DMS79 (cell line): ENCODE measurements around the gene SMIM44.
"Not testable (repeated sequence)": the region's sequence is repeated elsewhere in the genome, so short reads cannot be mapped to it uniquely, and the experiment has no call there.

Experiments
- DNase-seq: peaks from one replicate; lab custom pipeline; 2025; lab: John Stamatoyannopoulos, UW

SMIM44 gene

DNA sequence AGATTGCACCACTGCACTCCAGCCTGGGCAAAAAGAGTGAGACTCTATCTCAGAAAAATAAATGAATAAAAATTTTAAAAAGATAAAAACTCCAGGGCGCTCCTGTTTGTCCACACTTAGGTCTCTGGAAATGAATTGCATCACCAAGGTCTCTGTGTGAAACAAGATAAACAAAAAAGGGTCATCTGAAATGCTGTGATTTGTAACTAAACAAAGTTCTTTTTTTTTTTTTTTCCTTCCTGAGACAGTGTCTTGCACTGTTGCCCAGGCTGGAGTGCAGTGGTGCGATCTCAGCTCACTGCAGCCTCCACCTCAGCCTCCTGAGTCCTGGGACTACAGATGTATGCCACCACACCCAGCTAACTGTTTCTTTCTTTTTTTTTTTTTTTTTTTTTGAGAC, 34.4 kb upstream of the SMIM44 start:
- DNase-seq: no peak

DNA sequence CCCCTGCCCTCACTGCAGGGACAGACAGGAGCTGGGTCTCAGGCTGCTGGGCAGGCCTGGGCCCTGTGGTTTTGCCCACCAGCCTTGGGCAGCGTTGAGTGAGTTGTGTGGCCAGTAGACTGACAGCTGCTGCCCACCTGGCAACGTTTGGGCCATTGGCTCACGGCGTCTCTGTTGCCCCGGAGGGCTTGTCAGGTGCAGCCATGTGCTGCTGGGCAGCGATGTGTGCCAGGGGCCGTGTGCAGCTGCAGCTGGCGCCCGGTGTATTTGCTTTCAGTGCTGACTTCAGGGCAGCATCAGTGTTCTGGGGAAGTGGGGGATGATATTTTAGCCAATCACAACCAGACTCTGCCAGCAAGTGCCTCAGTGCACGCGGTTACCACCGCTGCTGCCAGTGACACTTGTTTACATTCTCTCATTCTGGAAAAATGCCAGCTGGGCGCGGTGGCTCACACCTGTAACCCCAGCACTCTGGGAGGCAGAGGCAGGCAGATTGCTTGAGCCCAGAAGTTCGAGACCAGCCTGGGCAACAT, 33.5 kb upstream of the SMIM44 start:
- peak; percentile 70 for DNase-seq

DNA sequence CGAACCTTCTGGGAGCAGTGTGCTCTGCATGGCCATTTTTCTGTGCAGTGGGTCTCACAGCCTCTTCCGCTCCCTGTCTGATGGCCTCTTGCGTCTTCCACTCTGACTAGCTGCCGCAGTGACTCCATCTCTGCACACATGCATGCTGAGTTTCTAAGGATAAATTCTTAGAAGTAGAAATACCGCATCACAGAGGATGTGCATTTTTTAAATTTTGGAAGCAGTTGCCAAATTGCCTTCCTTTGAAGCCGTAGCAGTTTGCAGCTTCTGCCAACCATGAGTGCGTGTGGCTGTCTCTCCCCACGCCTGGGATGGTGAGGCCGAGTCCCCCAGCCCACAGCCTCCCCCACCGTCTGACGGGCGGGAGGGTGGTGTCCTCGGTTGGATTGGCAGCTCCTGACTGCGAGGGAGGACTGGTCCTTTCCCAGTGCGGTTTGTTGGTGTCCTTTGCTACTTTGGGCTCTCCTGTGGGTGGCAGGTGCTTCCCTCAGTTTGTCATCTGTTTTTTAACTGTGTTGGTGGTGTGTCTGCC, 32.7 kb upstream of the SMIM44 start:
- no peak for DNase-seq

DNA sequence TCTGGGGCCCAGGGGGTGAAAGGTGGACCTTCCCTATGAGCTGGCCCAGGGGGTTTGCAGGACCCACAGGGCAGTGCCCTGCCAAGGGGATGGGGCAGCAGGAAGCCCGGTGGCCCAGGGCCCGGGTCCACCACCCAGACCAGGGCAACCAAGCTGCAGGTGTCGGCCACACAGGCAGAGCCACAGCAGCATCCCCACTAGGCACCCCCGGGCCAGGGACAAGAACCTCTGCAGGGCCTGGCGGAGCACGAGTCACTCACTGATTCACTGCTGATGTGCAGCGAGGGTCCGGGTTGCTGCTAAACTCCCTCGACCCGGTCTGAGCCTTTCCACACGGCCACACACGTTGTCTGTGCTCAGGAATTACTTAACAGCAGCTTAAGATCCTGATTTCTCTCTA, 31.7 kb upstream of the SMIM44 start:
- no peak for DNase-seq

DNA sequence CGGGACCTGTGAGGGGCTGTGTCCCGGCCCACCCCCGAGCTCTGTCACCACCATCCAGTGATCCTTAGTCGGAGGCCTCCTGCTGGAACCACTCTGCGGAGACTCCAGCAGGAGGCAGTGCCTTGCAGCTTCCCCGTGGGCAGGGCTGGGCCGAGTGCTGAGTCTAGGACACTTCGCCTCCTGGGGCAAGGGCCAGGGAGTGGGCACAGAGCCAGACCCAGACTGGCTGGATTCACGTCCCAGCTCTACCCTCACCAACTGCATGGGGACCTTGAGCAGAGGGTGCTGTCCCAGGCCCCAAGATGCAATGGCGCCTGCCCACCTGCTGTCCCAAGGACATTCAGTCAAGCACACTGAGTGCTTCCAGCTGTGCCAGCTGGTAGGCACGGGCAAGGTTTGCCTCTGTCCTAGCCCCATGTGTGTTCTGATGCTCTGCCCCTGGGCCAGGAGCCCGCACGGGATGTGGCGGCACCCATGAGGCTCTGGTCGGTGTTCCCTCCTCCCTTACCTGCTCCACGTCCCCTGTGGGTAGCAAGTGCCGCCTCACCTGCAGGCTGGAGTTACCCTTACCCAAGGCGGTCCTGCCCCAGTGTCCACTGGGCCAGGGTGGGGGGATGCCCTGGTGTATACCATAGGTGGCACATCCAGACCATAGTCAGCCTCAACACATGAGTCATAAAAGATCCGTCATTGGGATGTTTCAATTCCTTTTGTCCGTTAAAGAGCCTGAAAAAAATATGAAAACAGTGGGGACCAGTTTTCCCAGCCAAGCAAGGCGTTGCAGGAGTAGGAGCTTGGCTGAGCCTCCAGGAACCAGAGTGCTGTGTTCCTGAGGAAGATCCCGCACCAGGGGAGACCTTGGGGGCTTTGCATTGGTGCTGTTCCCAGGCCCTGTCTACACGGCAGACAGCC, 30.2 kb upstream of the SMIM44 start:
- no peak for DNase-seq

DNA sequence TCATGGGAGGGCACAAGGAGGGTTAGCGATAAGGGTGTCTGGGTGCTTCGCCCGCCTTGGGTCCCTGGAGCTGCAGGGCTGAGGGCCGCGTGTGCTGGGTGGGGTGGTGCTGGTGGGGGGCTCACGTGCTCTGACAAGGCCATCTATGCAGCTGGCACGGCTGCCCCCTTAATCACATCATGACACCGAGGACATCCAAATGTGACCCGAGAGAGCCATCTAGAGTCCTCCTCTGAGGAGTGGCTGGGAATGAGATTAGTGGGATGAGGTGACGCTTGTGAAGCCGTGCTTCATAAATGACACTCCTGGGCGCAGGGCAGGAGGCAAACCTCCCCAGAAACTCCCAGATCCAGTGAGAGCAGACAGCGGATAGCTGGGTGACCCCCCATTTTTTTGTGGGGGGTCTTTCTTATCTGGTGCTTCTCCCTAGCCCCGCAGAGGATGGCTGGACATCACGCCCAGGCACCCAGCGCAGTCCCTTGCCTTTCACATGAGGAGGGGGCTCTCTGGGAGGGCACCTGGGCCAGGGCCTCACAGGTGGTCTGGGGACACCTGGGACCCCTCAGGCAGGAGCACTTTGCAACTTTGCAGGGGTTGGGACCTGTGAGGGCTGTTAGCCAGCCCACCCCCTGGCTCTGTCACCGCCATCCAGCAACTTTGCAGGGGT, 29.5 kb upstream of the SMIM44 start:
- DNase-seq: no peak

DNA sequence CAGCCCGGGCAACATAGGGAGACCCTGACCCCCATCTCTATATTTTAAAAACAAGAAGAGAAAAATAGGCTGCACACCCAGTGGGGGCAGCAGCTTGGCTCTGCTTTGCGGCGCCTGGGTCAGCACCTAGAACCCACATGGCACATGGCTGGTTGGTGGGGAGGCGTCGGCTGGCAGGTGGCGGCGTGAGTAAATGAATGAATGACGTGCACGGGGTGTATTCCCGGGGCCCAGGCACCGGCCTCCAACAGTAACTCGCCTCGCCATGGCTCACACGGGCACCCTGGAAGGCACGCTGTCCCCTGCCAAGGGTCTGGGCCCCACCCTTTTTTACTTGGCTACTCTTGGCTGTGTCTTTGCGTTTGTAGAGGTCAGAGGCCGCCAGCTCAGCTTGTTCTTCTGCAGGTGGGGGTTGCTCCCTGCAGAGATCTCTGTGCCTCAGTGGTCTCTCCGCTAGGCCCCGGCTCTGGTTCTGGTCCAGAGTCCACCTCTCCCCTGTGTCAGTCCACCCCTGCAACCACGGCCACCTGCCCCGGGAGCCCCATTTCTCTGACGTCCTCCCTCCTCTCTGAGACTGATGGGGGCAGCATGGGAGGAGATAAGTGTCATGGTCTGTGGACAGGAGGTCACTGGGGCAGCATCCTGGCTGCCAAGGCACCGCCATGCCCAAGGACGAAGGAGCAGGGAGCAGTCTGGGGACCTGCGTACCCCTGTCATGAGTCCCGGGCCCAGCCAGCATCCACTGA, 28.4 kb upstream of the SMIM44 start:
- no peak for DNase-seq

DNA sequence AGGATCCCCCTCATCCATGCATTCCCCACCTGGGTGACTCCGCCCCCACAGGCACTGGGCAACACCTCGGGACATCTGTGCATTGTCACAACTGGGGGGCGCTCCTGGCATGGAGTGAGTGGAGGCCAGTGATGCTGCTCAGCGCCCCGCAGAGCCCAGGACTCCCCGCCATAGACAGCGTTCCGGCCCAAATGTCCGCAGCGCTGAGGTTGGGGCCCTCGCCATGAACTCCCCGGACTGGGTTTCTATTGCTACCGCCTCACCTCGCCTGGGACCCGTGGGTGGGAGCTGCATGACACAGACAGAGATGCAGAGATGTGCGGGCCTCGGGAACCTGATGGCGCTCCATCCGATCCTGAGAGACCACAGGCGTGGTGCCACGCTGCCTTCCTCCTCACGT, 27.5 kb upstream of the SMIM44 start:
- no peak for DNase-seq

DNA sequence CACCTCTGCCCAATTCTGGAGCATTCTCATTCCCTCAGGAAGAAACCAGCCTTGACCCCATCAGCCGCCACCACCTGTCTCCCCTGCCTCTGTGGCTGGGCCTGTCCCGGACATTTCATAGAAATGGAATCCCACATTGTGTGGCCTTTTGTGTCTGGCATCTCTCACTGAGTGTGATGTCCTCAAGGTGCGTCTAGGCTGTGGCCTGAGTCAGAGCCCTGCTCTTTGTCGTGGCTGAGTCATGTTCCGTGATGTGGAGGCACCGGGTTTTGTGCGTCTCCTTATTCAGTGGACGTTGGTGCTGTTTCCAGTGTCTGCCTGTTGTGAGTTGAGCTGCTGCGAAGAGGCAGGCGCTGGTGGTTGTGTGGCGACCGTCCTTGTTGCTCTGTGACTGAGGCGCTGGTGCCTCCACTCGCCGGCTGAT, 26.3 kb upstream of the SMIM44 start:
- no peak for DNase-seq

DNA sequence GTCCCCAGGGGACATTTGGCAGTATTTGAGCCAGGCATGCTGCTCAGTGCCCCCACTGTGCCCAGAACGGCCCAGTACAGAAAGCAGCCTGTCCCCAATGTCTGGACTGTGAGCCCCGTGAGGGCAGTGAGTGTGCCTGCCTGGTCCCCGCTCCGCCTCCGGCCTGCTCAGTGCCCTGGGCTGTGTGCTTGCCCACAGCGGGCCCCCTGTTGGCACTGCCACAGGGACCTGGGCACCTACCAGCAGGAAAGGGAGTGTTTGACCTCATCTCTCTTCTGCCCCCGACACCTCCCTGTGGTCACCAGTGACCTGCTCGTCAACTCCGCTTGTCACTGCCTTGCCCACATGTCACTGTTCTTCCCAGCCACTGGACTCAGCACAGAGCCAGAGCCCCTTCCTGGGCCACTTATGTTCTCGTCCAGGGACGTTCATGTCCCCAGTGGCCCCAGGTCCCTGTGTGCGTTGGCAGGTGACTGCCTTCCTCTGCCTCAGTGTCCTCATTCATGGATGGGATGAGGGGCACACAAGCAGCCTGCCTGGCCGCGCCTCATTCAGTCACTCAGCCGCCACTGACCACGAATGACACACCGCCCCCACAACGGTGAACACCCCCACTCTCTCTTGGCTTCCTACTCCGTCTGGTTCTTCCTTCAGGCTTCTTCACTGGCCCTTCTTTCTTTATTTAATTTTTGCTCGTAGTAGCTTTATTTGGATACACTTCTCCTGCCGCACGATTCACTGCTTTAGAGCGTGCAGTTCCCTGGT, 25.7 kb upstream of the SMIM44 start:
- no peak for DNase-seq

DNA sequence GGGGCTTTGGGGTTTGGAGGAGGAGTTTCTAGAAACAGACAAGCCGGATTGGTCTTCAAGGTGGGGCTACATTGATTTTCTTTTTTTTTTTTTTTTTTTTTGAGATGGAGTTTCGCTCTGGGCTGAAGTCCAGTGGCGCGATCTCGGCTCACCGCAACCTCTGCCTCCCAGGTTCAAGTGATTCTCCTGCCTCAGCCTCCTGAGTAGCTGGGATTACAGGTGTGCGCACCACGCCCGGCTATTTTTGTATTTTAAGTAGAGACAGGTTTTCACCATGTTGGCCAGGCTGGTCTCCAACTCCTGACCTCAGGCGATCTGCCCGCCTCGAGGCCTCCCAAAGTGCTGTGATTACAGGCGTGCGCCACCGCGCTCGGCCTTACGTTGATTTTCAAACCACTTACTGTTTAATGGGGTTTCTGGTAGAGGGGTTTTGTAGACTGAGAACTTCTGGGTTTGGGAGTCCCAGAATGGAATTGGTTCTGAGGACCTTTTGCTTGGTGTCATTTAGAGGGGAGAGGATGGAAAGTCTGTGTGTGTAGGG, 24.9 kb upstream of the SMIM44 start:
- DNase-seq: not testable (repeated sequence)

DNA sequence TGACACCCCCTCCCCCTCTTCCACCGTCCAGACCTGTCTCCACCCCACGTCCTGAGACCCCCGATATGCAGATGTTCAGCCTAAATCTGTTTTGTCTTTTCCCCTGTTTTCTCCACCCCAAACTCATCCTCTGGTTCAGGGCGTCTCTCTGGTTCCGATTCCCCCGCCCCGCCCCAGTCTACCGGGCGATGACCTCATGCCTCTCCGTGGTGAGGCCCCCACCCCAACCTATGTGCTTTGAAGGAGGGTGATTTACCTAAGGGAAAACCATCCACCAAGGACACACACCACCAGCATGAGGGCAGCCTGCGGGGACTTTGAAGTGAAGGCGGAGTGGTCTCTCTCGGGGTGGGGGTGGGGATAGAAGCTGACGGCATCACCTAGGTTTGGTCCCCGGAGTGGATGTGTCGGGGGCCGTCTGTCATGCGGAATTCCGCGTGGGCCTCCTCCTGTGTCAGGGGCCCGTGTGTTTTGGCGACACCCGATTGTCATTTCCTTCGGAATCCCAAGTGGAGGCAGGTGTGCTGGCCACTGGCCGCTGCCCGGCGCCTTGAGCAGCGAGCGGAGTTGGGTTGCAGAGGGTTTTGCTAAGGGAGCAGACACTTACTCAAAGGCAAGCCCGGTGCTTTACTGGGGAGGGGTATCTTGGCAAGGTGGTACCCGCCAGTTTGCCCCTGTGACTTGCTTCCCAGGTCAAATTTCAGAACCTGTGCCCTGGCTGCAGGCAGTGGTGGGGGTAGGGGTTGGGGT, 24.3 kb upstream of the SMIM44 start:
- no peak for DNase-seq

DNA sequence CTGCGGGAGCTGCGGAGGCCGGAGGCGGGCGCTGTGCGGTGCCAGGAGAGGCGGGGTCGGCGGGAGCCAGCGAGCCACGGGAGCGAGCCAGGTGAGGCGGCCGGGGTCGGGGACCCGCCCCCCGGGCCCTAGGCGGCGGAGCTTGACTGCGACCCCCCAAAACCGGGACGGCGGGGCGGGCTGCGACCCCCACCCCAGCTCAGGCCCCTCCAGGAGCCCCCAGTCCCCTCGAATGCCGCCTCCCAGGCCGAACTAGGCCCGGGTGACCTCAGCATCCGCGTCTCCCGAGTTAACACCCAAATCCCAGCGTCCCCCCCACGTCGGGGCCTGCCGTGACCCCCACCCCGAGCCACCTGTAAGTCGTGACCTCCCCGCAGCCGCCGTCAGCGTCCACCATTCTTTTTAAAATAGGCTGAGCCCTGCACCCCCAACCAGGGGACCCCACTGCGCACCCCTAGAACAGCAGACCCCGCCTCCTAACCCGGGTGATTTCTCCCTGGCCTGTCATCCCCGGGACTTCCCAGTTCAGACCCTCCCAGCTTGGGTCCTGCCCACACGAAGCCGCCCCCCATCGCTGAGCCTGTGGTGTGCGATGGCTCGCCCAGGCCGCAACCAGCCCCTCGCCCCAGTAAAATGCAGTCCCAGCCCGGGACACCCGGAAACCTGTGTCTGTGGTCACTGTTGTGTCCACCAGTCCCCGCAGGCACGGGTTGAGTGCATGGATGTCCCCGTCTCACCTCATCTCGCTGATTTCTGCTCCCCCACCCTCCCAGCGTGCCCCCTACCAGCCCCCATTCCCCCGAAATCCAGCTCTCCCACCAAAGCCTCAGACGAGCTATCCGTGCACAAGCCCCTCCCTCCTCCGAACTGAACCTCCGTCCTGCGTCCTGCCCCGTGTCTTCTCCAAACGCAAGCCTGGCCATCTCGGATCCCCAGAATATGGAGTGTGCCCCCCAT, 23.4 kb upstream of the SMIM44 start:
- DNase-seq: no peak

DNA sequence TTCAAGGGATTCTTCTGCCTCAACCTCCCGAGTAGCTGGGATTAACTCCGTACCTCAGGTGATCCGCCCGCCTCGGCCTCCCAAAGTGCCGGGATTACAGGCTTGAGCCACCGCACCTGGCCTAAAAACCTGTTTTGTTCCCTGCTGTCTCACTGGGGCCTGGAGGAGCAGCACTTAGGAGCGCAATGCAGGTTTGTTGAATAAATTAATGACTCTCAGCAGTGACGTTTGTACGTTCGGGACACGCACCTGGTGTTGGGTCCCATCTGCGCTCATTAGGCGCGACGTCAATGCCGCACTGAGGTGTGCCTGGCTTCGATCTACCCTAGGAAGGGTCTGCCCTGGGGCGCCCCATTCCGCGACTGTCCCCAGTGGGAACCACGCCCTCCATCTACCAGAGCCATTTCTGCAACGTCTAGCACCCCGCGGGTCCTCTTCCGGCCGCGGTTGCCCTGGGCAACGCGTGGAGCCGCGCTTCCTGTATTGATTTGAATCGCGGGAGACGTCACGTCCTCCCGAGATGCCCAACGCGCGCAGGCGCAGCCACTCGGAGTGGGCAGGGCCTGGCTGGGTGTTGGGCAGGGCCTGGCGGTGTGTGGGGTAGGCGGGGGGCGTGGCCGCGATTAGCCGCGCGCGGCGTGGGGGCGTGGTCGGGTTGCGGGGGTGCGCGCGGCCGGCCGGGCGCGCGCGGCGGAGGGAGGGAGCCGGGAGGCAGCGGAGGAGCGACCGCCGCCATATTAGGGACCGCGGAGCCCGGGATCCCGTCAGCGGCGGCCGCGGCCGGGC, 22.6 kb upstream of the SMIM44 start, which contains the start of gene FZR1:
Gene FZR1 (plus strand): TSS at position 714 of the 786 bp plus-strand sequence. CDS start 16,679 bp downstream, outside the sequence.
- DNase-seq: peak; percentile 96

DNA sequence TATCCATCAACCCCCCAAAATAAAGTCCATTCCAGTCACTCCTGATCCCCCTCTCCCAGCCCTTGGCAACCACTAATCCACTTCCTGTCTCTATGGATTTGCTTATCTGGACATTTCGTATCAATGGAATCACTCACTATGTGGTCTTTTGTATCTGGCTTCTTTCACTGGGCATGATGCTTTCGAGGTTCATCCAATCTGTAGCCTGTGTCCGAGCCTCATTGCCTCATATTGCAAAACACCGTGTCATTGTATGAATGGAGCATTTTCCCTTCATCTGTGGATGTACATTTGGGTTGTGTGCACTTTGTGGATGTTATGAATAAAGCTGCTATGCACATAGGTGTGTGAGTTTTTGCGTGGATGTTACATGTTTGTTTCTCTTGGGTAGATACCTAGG, 21.5 kb upstream of the SMIM44 start:
- DNase-seq: no peak

DNA sequence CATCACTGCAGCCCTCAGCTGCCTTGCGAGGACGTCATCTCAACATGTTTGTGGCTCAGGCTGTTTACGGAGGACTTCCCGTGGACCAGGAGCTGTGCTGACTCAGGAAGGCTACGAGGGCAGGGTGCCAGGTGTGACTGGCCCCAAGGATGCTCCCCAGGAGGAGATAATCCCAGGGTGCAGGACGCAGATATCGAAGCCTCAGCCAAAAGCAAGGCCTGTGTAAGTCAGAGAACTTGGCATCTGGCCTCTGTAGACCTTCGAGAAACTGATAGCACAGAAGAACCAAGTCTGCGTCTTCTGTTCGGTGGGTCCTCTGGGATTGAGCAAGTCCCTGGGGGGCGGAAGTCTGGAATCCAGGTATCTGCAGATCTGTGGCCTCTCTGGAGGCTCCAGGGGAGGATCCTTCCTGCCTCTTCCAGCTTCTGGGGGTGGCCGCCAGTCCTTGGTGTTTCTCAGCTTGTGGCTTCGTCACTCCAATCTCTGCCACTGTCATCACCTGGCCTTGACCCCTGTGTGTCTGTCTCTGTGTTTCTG, 19.9 kb upstream of the SMIM44 start:
- no peak for DNase-seq

DNA sequence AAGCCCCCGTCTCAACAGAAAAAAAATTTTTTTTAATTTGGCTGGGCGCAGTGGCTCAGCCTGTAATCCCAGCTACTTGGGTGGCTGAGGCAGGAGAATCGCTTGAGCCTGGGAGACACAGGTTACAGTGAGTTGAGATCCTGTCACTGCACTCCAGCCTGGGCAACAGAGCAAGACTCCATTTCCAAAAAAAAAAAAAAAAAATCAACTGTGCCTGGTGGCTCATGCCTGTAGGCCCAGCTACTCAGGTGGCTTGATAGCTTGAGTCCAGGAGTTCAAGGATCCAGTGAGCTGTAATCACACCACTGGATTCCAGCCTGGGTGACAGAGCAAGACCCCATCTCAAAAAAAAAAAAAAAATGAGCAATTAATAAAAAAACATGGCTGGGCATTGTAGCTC, 18.5 kb upstream of the SMIM44 start:
- DNase-seq: no peak
